GM19238 (cell line): ENCODE results near the gene VPS8.
"Not testable (repeated sequence)": the region's sequence is repeated elsewhere in the genome, so short reads cannot be mapped to it uniquely, and the experiment has no call there.

Experiments
- DNase-seq: peaks from one replicate; pipeline ENCODE4 v3.0.0; 2011; ENCODE audit warnings: low spot score; ENCODE audit not compliant: insufficient read length

The VPS8 gene

DNA sequence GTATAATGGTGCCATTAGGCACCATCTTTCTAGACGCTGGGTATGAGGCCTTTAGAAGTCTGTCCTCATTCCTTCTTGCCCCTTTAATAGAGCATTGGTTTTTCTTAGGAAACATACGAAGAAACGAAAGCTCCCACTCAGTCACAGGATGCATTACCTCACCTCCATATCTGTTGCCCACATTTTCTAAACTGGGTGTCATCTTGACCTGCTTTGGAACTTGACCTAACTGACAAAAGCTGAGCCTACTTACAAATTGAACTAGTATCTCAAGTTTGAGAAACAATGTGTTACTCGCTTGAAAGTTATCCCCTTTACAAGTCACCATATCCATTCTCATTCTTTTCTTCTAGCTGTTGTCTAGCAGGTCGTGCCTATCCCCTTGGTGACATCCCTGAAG, 102.7 kb downstream of the VPS8 start:
- DNase-seq: no peak

DNA sequence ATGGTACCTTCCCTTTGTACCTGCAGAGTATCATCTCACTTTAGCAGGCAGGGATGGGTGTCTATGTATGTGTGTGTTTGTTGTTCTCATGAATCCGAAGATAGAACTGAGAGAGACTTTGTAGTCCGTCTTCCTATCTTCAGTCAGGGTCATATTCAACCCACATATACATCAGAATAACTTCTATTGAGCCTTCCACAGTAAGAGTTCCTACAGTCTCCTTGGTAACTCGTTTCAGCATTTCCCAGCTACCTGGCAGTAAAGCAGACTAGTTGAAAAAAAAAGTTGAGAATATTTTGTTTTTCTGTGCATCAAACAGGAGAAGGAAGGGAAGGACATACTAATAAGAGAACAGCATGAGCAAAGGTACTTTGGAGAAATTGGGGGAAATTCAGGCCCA, 106.8 kb downstream of the VPS8 start:
- no peak for DNase-seq

DNA sequence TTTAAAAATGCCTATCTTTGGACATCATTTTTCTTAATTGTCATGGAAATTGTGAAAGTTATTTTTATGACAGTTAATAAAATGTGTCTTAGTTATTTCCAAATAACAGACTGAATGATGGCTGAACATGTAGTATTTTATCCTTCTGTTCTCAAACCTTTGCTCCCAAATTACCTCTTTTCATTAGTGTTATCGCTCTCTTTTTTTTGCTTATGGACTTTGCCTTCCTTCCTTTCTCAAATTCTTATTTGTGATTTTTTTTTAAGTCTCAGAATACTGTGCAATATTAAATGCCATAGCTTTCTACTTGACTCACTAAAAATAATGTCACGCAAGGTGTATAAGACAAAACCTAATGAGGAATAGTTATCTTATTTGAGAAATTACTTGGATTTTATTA, 107.7 kb downstream of the VPS8 start:
- no peak for DNase-seq

DNA sequence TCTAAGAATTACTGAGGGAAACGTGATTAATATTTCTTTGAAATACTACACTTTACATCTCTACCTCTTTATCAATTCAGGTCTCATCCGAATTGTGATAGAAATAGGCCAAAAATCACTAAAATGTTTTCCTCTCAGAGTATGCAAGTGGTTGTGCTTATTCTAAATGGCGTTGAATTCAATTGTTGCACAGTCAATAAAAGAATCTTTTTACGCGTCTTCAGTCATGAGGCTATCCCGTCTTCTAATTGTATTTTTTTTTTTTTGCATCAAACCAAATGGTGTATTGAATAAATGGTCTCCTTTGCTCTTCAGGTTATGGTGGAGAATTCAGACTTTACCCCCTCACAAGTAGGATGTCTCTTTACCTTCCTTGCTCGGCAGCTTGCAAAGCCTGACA, 112.6 kb downstream of the VPS8 start:
- DNase-seq: no peak

DNA sequence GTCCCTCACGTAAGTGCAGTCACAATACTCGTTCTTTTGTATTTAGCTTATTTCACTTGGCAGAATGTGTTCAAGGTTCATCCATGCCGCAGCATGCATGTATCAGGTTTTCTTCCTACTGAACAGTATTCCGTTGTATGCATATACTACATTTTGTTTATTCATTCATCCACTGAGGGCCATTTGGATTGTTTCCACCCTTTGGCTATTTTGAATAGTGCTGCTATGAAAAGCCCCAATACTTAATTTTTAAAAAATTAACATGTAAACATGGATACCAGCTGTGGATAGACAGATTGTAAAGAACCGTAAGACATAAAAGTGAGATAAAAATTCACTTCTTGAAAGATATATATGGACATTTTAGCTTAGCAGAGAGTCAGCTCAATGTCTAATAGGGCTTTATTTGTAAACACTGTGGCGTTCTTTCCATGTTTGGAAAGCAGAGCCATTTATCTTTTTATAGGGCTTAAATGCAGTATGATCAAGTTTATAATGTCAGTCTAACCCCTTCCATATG, 115.9 kb downstream of the VPS8 start:
- no peak for DNase-seq

DNA sequence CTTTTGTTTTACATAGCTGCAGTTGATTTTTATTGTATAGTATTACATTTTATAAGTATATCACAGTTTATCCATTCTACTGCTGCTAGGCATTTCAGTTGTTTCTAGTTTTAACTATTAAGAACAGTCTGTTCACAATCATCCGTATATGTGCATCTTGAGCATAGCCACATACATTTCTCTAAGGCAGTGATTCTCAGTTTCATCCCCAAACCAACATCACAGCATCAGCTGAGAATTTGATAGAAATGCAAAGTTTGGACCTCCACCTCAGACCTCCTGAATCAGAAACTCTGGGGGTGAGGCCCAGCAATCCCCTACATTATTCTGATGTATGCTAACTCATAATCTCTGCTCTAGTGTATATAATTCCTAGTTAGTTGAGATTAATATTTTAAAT, 120.8 kb downstream of the VPS8 start:
- DNase-seq: no peak

DNA sequence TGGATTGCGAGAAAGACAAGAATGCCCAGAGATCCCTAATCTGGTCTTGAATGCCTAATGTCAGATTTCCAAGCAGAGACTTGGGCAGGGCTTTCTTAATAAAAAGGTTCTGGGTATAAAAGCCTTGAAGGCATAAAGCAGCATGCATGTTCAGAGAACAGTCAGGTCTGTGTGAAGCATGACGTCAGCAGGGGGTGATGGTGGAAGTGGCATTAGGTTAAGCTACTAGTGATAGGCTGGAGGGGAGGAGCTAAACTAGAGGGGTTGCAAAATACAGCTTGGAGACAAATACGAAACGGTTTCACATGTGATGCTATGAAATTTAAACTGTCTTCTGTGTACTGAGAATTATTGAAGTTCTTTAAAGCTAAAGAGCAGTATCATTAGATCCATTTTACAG, 125.6 kb downstream of the VPS8 start:
- no peak for DNase-seq

DNA sequence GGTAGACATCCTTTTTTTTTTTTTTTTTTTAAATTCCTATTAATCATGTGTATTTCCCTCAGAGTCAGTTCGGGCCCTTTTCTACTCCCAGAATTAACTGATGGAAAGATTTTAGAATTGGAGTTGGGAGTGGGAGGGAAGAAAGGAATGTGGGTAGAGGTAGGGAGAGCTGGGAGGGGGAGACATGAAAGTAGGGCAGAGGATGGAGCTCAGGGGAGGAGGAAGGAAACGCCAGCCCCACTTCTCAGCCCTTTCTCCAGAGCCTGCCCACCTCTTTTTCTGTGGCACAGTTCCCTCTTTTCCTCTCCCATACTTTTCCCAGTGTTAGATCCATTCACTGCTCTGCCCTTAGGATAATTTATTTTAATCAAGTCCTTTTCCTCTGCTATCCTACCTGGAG, 129.4 kb downstream of the VPS8 start:
- DNase-seq: no peak

DNA sequence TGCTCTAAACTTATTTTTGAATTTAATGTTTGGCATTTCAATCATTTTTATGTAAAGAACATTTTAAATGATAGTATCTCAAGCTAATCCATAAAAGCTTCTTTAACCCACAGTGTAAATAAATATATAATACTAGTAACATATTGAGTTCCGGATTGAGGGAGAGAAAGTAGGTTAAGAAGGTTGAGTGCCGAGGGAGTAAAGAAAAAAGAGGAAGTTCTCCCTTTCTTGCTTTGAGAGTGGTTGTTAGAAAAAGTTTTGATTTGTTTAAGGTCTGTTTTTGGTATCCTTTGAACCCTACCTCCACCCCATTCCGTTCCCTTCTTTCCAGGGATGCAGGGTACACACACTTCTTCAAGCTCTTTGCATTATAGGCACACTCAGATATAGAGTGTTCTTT, 130.8 kb downstream of the VPS8 start:
- DNase-seq: no peak

DNA sequence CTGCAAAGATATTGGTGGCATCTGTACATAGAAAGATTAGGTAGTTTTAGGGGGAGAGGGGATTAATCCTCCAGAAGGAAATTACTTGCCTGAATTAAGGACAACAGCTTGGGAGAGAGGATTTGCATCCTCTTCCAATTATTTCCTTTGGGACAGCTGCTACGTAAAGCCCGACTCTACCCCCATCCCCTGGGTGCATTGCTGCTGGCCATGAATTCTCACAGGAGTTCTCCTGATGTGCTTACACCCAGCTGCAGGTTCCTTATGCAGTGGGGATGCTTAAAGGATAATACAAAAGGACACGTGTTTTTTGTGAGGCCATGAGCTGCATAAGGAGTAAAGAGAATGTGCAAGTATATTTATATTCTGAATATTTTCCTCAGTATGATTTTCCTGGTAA, 132.3 kb downstream of the VPS8 start:
- DNase-seq: no peak

DNA sequence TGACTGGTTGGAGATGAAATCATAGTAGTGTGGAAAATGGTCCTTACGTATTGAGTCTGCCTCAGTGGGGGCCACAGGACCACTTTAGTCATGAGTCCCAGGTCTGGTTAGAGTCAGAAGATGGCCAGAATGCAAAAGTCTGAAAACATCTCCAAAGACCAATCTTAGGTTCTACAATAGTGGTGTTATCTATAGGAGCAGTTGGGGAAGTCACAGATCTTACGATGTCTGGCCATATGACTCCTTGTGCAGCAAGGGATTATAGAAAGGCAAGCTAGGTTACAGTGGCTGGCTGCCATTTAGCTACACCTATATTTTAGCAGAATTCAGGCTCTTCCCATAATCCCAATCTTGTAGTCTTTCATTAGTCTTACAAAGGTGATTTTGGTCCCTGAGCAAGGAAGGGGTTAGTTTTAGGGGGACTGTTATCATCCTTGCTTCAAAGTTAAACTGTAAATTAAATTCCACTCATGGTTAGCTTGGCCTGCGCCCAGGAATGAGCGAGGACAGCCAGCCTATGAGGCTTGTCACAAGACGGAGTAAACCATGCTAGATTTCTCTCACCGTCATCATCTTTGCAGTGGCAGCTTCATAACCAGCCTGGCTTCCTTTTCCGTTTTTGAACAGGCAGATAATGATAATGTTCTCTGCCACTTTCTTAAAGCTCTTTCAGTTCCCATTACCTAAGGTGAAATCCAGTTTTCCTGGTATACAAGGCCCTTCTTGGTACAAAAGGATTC, 134.1 kb downstream of the VPS8 start:
- no peak for DNase-seq

DNA sequence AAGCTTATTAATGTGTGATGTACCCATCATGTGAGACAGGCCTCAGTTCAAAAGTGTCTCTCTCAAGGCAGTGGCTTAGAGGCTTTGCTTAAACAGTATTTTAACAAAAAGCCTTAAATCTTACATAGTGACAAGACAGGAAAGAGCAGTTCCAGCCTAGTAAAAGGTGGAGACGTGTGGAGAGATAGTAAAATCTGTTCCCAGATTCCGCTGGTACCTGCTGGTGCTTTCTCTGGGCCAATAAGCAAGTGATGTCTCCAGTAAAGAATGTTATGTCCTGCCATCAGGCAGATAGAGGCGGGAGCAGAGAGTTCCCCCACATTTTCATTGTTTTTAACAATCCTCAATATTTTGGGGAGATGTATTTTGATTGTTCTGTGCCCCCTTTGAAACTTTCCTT, 135.0 kb downstream of the VPS8 start:
- no peak for DNase-seq

DNA sequence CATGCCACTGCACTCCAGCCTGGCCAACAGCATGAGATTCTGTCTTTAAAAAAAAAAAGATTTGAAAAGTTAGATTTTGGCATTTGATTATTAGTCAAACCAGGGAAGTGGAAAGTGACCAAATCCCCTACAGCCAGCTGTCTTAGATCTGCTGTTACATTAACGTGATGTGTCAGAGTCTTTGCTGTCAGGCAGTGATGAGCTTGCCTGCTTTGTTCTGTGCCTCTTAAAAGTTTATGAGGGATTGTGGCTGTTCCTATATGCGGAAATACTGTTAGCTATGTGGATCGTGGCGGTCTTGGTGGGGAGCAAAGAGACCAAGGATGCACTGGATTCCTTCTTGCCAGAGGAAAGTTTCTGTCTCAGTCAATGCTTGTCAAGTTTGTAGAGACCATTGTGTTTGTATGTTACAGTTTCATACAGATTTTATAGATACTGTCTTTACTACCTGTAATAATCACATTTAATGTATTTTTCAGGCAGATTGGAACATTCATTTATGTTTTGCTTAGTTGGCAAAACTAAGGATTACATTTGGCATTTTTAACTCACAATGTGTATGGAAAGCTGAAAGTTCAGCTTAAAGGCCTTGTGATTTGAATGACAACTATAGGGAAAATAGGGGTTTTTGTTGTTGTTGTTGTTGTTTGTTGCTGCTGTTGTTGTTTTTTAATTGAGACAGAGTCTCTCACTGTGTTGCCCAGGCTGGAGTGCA, 137.4 kb downstream of the VPS8 start:
- DNase-seq: no peak

DNA sequence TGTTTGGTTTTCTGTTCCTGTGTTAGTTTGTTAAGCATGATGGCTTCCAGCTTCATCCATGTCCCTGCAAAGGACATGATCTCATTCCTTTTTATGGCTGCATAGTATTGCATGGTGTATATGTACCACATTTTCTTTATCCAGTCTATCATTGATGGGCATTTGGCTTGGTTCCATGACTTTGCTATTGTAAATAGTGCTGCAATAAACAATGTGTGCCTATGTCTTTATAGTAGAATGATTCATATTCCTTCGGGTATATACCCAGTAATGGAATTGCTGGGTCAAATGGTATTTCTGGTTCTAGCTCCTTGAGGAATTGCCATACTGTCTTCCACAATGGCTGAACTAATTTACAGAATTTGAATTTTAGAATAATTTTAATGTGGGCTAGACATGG, 138.8 kb downstream of the VPS8 start:
- DNase-seq: not testable (repeated sequence)

DNA sequence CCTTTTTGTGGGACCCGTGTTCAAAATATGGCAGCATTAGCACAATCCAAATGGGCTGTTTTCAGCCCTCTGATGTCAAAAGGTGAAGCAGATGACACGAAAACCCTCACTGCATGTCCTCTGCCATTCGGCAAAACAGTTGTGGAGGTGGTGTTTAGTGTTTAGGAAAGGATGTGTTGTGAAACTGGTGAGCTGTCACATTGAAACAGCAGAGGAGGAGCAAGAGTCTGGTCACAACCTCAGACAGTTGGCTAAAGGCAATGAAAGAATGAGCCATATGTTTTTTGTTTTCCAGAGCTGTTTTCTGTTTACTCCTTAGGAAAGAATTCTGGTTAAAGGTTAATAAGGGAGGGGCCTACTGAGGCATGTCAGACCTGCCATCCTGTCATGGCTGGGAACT, 140.7 kb downstream of the VPS8 start:
- no peak for DNase-seq

DNA sequence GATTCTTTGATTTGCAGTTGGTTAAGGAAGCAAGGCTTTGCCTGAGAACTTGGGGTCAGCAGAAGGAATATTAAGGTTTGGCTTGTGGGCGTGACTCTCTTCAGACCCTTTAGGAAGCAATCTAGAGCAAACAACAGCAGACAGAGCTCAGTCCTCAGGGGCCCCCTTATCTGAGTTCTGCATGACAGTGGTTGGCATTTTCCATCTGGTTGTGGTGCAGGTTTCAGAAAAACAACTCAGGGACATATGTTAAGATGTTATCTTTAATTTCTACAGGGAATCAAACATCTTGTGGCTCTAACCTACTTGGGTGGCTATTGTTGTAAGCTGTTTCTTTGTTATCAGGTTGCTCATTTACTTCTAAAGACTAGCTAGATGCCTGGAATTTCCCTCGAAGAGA, 141.4 kb downstream of the VPS8 start:
- no peak for DNase-seq

DNA sequence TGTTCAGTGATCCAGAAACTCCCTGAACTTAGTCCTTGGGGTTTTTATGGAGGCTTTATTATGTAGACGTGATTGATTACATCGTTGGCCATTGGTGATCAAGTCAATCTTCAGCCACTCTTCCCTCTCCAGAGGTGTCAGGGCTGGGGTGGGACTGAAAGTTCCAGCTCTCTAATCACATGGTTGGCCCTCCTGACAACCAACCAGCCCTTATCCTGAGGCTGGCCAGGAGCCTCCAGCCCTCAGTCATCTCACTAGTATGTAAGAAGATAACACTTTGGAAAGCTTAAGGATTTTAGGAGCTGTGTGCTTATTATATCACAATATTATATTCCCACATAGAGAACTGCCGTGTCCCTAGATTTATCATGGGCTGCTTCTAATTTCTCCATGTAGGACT, 142.3 kb downstream of the VPS8 start:
- DNase-seq: no peak

DNA sequence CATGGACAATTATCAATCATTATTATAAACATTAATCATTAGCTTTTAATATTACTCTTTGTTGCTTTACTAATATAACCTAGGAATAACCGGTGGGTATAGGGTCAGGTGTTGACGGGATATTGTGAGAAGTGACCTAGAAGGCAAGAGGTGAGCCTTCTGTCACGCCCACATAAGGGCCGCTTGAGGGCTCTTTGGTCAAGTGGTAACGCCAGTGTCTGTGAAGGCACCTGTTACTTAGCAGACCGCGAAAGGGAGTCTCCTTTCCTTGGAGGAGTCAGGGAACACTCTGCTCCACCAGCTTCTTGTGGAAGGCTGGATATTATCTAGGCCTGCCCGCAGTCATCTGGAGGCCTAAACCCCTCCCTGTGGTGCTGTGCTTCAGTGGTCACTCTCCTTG, 142.9 kb downstream of the VPS8 start:
- not testable (repeated sequence) for DNase-seq

DNA sequence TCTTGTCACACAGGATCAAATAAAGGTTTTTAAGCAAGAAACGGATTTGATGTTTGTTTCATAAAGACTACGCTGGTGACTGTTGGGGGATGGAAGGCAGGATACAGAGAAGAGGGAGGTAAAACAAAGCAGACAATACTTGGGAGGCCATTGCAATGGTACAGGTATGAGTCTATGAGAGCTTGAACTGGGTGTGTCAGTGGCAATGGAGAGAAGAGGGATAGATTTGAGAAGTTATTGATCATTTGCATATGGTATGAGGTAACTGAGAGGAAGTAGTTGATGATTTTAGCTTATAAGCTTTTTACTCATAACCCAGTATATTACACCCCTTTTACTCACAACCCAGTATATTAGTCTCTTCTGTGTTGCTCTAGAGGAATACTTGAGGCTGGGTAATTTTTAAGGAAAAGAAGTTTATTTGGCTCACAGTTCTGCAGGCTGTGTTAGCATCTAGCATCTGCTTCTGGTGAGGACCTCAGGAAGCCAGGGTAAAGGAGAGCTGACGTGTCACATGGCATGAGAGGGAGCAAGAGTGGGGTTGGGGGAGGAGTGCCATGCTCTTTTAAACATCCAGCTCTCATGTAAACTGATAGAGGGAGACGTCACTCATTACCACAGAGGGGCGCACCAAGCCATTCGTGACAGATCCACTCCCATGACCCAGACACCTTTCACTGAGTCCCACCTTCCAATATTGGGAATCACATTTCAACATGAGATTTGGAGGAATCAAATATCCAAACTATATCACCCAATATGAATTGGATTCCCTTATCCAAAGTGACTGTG, 153.9 kb downstream of the VPS8 start:
- DNase-seq: no peak

DNA sequence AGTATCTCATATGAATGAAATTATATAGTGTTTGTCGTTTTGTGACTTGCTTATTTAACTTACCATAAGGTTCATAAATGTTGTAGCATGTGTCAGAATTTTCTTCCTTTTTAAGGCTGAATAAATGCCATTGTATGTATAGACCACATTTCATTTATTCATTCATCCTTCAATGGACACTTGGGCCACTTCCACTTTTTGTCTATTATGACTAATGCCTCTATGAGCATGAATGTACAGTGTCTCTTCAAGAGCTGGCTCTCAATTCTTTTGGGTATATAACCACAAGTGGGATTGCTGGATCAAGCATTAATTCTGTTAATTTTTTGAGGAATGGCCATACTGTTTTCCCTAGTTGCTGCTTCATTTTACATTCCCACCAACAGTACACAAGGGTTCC, 156.1 kb downstream of the VPS8 start:
- DNase-seq: no peak

DNA sequence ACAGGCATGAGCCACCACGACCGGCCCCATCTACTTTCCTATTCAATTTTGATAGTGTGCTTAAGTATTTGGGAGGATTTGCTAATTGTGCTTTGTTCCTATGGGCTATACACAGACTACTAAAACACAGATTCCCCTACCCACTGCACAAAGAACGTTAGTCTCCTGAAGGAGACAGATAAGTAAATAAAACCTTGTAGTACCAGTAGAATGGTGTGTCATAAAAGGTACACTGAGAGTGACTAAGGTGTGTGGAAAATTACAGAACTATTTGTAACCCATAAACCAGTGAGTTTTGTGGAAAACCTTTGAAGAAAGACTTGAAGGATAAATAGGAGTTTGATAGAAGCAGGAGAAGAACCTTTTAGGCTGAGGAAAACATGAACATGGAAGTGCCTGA, 158.2 kb downstream of the VPS8 start:
- no peak for DNase-seq

DNA sequence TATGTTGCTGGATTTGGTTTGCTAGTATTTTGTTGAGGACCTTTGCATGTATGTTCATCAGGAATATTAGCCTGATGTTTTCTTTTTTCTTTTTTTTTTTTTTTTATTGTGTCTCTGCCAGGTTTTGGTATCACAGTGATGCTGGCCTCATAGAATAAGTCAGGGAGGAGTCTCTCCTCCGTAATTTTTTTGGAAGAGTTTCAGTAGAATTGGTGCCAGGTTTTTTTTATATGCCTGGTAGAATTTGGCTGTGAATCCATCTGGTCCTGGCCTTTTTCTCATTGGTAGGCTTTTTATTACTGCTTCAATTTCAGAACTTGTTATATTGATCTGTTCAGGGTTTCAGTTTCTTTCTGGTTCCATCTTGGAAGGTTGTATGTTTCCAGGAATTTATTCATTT, 165.8 kb downstream of the VPS8 start:
- DNase-seq: no peak
